ENCODE data around the gene CFAP45.
"Not testable (repeated sequence)": the region's sequence is repeated elsewhere in the genome, so short reads cannot be mapped to it uniquely, and the experiment has no call there.

Gene CFAP45

DNA sequence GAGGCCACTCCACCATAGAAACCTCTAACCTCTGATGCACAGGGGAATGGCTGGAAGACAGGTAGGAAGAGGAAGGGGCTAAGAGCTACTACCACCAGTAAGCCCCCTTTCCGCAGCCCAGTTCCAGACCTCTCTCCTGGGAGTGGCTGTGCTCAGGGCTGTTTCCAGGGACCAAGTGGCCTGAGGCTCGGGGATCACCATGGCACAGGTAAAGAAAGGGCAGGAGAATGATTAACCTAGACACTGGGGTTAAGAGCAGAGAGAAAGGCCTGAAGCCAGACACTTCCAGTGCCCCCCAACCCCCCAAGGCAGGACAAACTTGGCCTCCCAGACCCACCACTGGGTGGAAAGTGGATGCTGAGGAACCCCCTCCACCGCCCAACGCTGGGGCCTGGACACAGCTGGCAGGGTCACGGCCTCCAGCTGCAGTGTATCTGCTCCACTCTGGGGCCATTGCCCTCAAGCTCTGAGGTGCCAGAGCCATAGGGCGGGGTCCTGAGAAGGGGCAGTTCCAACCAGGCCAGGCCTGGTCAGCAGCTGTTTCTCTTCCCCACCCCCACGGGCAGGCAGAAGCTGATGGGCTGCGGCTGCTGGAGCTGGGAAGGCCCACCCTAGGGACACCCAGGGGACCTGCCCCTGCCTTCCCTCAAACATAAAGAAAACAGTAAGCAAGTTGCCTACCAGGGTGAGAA, 22.7 kb upstream of the CFAP45 start:
- peak; percentile 72 for DNase-seq

DNA sequence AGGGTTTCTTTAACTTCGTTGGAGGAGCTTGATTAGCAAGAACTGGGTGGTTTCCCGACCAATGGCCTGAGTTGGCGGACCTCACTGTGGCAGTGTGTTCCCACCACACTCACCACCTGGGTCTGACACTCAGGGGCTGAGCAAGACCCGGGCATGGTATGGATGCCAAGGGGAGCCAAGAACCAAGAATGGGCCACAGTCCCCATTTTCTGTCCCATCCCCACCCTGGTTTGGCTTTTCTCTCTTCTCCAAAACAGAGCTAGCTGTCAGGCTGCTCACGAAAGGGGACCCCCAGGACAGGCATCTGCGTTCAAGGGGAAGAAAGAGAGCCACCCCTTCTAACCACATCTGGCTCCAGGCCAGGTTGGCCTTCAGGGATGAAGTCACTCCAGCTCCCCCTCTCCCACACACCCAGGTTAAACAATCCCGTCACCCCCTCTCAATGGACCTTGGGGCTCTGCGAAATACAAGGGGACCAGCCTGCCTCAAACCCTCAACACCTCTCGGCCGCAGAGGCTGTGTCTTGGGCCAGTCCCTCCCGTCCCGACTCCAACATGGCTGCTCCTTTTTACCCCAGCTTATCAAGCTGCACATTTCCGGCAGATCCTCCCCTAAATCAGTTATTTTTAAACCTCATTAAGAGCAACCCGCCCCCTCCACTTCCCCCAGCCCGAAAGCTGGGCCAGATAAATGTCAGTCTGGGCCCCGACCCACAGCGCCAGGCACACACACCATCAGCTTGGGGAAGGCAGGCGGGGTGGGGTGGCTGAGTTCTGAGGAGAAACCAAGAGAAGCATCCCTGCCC, 21.9 kb upstream of the CFAP45 start:
- DNase-seq, result no peak

DNA sequence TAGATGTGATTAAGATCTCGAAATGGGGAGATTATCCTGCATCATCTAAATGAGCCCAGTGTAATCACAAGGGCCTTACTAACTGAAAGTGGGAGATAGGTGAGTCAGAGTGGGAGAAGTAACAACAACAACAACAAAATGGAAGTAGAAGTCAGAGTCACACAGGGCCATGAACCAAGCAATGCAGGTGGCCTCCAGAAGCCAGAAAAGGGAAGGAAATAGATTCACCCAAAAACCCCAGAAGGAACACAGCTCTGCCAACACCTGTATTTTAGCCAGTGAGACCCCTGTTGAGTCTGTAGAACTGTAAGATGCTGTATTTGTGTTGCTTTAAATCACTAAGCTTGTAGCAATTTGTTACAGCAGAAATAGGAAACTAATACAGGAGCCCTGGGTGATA, 21.3 kb upstream of the CFAP45 start:
- DNase-seq, result no peak

DNA sequence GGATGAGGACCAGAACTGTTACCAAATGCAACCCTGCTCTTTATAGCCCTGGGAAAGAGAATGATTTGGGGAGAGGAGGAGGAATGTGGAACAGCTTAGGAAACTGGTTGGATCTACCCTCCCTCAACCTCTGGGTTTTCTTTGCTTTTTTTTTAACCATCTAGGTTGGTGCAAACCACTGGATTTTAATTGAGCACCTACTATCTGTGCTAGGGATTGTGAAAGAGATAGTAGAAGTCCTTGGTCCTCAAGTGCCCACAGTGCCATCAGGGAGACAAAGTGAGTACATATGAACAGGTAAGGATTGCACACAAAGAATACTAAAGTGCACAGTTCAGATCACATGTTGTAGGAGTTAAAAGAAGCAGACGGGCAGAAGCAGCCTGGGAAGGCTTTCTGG, 20.7 kb upstream of the CFAP45 start:
- DNase-seq, result no peak

DNA sequence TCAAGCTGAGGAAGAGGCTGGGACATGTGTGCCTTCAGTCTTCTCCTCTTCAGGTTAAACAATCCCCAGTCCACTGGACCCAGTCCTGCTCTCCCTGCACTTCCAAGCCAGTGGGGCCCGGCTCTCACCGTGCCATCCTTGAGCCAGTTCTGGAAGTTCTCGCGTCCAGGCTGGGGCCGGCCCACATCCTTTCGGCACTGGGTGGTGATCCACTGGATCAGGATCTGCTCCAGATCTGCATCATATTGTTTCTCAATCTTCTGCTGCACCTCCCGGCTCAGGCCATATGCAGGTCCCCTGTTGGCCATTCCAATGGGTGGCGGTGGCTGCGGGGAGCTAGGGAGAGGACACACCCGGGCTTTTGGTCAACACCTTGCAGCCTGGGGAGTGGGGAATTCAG, 20.2 kb upstream of the CFAP45 start:
- DNase-seq, result no peak

DNA sequence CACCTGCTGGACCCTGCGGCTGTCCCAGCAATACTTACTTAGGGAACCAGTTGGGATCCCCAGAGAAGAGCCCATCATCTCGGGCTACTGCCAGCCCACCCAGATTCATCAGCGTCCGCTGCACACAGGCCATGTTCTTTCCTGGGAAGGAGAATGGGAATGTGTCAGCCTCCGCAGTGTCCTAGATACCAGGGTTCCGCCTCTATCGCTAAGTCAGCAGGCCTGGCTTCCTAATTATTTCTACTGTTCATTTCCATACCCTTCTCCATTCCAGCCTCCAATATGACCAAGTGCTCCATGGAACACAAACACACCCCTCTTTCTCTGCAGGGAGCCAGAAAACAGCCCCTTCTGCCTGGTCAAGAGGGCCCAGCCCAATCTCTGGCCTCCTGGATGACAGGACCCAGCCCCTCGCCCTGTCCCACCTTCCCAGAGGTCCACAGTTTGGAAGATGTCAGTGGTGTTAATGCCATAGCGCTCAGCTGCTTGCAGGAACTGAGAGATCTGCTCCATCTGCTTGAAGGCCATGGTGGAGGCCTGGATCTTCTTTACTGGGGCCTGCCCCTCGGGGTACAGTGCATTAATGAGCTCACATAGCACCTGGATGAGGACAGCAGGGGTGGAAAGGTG, 19.4 kb upstream of the CFAP45 start:
- no peak for DNase-seq

DNA sequence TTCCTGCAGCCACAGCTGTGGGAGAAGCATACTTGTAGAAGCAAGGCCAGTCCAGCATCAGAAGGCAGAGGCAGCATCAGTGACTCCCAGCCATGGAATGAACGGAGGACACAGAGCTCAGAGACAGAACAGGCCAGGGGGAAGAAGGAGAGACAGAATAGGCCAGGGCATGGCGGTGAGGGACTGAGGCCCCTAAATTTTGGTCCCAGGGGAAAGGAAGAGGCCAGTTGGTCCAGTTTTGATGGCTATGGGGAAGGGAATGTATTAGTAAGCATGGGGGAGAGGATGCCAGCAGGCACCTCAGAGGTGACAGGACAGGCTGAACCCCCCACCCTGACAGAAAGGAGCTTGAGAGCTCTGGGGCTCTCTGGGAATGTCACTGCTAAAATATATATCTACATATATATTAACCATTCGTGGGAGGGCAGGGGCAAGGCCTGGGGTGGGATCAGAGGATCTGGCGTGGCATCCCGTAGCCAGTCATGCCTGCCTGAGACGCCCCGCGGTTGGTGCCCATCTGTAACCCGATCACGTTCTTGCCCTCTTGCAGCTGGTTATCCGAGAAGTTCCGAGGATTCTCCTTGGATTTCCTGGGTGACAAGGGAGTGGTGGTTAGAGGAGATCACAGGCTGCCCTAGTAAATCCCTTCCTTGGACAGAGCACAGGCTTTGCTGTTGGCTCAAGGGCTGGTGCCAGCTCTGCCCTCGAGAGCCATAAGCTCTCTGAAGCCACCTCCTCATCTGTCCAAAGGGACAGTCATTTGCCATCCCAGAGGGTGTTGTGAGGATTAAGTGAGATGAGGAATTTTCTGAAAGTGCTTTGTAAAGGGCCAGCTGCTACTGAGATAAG, 18.6 kb upstream of the CFAP45 start:
- no peak for DNase-seq

DNA sequence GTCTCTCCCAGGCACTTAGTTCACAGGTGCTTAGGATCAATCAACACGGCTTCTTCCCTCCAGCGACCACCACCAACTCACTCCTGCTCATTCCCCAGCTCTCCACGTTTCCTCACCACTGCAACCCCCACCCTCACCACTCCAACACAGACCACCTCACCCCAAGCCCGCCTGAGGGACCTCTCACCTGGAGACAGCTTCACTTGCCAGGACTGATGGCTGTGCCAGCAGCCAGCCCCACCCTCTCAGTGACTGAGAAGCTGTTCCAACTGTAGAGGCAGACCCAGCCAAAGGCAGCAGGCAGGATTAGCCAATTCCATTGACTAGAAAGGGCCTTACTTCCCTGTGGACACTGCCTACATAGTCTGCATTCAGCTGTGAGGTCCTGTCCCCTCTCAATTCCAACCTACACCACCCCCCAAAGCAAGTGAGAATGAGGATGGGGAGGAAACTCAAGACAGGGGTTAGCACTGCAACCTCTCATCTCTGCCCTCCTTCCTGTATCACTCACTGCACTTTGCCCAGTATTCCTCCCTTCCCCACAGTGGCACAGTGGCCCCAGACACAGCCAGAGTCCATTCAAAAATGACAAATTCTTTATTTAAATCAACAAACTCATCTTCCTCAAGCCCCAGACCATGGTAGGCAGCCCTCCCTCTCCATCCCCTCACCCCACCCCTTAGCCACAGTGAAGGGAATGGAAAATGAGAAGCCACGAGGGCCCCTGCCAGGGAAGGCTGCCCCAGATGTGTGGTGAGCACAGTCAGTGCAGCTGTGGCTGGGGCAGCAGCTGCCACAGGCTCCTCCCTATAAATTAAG, 17.8 kb upstream of the CFAP45 start:
- DNase-seq, result no peak

DNA sequence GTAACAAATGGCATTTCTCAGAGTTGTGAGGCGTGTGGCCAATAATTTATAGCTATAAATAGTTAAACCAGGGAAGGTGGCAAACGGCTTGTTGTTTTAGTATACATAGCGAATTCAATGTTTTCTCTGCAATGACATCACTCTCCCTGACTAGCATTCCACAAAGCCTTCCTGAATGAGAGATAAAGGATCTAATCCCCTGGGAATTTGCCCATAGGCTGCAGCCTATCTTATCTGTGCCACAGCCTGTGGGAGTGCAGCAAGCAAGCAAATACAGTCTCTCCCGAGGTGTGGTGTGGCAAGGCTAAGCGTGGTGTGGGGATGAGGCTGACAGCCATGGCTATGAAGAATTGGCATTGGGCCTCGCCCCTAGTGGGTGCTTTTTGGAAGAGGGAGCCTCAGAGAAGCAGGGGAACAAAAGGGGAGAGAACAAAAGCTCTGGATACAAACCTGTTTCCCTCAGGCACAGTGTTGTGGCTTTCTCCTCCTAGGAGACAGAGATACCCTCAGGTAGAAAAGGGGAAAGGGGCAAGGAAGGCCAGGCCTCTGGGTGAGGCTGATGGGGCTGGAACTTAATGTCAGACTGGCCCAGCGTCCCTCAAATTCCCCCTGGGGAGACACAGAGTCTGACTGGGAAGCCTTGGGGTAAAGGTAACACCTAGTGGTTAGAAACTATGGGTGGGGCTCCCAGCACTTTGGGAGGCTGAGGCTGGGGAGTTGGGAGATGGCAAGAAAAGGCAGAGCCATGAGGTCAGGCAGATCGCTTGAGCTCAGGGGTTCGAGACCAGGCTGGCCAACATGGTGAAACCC, 16.5 kb upstream of the CFAP45 start:
- peak; percentile 74 for DNase-seq

DNA sequence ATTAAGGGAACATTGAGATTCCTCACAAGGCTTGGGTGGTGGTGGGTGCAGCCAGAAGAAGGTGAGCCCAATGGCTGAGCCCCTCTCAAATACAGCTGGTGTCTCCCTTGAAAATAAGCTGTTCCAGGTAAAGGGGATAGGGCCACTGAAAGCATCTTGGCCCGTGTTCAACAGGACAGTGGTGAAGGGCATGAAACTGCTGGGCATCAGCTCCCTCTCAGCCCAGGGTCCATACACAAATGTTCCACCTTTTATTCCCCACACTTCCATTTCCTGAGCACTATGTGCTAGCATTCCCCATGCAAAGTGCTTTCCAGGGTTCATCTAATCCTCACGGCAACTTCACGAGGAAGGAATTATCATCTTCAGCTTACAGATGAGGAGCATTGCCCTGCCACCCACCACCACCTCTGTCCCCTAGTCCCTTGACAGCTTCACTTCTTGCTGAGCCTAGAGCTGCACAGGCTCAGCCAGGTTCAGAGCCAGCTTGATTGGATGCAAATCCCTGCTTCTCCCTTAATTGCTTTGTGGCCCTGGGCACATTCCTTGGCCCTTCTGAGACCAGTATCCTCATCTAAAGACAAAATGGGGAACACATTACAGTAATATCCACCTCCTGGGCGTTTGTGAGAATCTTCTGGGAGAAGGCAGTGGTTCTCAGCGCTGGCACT, 15.7 kb upstream of the CFAP45 start:
- DNase-seq, result no peak

DNA sequence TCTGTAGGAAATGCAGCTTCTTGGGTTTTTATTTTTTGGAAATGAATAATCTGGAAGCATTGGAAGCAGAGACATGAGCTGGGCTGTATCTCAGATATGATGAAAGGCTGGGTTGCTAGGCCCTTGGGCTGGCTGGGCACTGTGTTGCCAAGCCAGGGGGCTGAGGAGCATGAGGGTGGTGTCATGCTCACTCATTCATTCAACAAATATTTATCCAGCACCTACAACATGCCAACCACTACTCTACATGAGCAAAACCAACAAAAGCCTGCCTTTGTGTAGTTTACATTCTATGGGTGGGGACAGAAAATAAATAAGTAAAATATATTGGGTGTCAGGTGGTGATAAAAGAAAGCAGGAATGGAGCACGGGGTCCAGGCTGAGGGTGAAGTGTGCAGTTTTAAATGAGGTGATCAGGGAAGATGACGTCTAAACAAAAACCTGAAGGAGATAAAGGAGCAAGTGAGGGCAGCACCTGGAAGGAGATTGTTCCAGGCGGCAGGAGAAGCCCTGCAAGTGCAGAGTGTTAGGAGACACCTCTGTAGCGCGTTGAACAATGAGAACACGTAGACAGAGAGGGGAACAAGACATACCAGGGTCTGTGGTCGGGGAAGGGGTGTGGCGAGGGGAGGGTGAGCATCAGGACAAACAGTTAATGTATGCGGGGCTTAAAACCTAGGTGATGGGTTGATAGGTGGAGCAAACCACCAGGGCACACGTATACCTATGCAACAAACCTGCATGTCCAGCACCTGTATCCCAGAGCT, 14.5 kb upstream of the CFAP45 start:
- no peak for DNase-seq

DNA sequence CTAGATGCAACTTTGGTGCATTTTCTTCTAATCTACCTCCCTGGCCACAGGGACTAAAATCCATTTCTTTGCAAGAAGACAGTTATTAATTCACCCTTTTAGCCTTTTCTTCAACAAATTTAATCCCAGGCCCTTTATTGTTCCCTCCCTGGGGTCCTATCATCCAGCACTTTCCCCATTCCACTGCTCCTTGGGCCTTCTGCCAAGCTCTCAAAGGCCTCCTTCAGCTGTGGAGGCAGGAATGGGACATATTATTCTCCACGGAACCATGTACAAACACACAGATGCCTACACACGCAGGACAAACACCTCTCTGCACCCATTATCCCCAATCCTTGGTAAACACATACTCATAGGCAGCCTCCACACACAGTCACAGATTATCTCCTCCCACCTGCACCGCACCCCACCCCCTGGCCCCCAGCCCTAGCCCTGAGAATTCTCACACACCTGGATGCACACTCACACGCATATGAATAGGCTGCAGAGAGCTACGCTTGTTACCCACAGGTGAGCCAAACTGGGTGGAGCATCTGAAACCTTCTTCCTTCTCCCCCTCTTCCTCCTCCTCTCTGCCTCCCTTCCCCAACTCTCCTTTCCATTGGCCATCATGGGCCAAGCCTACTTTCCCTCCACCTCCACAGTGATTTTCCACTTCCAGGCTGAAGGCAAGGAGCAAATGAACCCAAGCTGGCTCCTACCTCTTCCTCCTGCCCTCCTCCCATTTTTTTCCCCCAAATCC, 13.7 kb upstream of the CFAP45 start:
- no peak for DNase-seq

DNA sequence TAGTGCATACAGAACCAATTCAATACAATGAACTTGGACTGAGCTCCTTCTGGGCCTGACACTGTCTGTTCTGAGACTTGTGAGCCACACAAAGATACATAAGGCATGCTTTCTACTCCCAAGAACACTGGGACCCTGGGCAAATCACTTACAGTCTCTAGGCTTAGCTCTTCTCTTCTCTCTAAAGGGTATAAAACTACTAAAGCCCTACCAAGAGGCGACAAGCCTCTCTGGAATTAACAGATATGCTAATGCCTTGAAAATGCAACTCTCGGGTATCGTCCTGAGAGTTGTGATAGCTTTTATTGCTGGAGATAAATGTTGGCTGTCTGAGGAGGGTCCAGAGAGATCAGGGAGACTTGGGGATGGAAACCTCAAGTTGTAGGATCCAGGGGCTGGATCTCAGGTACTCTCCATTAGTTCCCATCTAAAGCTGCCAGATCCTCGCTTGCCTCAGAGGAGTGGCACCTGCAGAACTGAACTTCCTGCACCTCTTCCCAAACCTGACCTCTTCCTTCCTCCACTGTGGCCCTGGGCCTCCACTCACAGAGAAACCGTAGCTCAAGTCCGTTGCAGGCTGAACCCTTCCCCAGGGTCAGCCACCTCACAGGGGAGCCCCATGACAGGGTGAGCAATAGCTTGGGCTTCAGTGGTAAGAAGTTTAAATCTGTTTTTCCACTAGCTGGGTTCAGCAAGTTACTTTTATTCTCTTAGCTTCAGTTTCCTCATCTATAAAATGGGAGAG, 11.5 kb upstream of the CFAP45 start:
- no peak for DNase-seq

DNA sequence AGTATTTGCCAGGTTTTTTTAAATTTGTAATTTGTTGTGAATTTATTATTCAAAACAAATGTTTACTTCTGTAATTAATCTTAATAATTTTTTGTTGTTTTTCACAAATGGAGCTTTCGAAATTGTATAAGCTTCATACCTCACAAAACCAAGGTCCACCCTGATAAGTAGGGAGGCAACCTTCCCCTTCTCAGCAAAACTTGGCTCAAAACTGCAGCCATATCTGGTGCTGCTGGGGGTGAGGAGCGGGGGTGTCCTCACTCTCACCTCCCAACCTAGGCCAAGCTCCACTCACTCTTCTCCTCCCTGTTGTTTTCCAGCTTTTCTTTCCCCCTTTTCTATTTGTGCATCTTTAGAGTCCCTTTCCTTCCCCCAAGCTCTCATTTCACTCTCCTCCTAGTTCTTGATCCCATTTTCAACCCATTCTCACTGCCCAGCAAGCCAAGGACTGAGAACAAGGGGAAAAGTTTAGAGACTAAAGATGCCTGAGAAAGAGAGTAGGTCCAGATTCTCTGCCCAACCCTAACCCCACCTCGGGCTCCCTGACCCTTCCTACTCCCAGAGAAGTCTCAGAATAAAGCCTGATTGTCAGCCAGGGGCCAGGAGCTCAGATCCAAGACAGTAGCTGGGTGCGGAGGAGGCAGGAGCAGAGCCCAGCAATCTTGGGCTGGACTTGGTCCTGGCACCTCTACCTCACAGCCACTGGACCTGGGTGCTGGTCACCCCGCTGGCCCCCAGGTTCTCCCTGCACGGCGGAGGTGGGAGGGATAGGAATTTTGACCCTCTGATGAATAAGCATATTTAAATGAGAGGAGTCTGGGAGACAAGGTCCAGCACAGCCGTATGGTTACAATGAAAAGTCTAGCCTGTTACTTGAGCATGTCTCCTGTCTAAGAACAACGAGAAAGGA, 8.3 kb upstream of the CFAP45 start:
- DNase-seq, result no peak

DNA sequence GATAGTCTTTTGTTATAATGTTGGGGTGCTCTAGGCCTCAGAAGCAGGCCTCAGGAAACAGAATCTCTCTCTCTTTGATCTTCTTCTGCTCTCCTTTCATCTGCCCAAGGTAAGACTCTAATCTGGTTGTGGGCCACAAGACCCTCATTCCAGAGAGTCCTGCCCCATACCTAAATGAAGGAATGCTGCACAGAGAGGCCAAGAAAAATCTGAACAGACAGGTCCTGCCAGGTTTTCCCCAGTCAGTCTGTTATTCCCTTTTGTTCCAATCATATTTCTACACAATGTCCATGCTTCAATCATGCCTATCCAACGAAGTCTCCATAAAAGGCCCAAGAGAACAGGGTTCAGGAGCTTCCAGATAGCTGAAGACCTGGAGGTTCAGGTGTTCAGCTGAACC, 7.0 kb upstream of the CFAP45 start:
- DNase-seq, result no peak

DNA sequence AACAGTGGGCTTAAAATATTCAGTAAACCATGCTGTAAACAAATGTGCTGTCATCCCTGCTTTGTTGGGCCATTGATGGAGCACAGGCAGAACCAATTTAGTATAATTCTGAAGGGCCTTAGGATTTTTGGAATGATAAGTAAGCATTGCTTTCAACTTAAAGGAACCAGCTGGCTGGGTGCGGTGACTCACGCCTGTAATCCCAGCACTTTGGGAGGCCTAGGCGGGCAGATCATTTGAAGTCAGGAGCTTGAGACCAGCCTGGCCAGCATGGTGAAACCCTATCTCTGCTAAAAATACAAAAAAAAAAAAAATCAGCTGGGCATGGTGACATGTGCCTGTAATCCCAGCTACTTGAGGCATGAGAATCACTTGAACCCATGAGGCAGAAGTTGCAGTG, 4.1 kb upstream of the CFAP45 start:
- DNase-seq, result not testable (repeated sequence)

DNA sequence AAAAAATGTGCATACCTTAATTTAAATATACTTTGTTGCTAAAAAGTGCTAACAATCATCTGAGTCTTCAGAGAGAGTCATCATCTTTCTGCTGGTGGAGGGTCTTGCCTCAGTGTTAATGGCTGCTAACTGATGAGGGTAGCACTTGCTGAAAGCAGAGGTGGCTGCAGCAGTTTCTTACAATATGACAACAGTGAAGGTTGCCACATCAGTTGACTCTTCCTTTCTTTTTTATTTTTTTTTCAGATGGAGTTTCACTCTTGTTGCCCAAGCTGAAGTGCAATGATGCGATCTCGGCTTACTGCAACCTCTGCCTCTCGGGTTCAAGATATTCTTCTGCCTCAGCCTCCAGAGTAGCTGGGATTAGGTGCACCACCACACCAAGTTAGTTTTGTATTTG, 2.6 kb upstream of the CFAP45 start:
- no peak for DNase-seq
